GM13976 (cell line): ENCODE data around the gene CHCHD6.

Experiments
- DNase-seq: peaks from one replicate; pipeline ENCODE4 v3.0.0; 2012; ENCODE audit warnings: low spot score
- CTCF ChIP-seq: IDR thresholded peaks from 2 replicates; pipeline ENCODE4 v1.5.1; 2012; ENCODE audit warnings: borderline replicate concordance, mild to moderate bottlenecking; ENCODE audit not compliant: insufficient read depth; ENCODE audit errors: extremely low read depth, missing control alignments, control extremely low read depth
- in situ Hi-C: fragments of 300-500 bp; cut with MboI; formaldehyde crosslinking; loops from one replicate; pipeline ENCODE4 v1.12.0; 2022; ENCODE audit warnings: low sequenced_read_pairs, mixed read lengths, inconsistent platforms; ENCODE audit not compliant: unreplicated experiment

Gene CHCHD6

GRCh38 chr3:126665221-126665936 lies 38.7 kb upstream of the CHCHD6 start:
- no peak for DNase-seq
- in situ Hi-C loops, result no loop called here
- no peak for TF ChIP-seq CTCF

- no peak for TF ChIP-seq CTCF
- in situ Hi-C loops, result no loop called here
- DNase-seq, result no peak
These were observed 37.9 kb upstream of the CHCHD6 start for GRCh38 chr3:126665959-126666657.

- no peak for DNase-seq
- in situ Hi-C loops, result no loop called here
- no peak for TF ChIP-seq CTCF
These were observed 37.1 kb upstream of the CHCHD6 start for GRCh38 chr3:126666658-126667528.

- in situ Hi-C loops, result no loop called here
- no peak for TF ChIP-seq CTCF
- DNase-seq, result no peak
These were observed 36.2 kb upstream of the CHCHD6 start for GRCh38 chr3:126667631-126668449.

GRCh38 chr3:126668450-126669401 lies 35.3 kb upstream of the CHCHD6 start:
- no peak for DNase-seq
- in situ Hi-C loops, result no loop called here
- no peak for TF ChIP-seq CTCF
